H1 (cell line): ENCODE data around the gene SHH. TPM values are rescaled to one million over a fixed set of nuclear protein-coding genes. Genes with fewer than 3 reads are reported as not detected.

Experiments used
- ASH2L ChIP-seq: fragments of 200-600, 300-600 bp; sonication (generic); IDR thresholded peaks from one replicate; pipeline ENCODE4 v1.7.1; 2017; ENCODE audit warnings: low read length
- polyA plus RNA-seq, 7 experiments: library from polyadenylated mRNA; depleted of rRNA in 3 of 7; stranded (reverse) in 5 of 7; unstranded in 2 of 7; fragments of >200 nt in 5 of 7; fragments of 200-250 nt in 2 of 7; gene quantifications; 1 replicate in 5 of 7; 2 replicates in 1 of 7; 4 replicates in 1 of 7; pipeline versions ENCODE4 v1.2.1 to v1.2.3, GENCODE V29; 2011 to 2013; ENCODE audit warnings: missing spikeins in 2 of 7, mixed read lengths in 2 of 7
- total RNA-seq: library from RNA; stranded (reverse); fragmentation: NEBNext Ultra II Directional; extraction: Animal tissue kit (Norgen Biotek cat#: 25700); gene quantifications from 2 replicates; pipeline ENCODE4 v1.2.1, GENCODE V29; 2021

SHH gene
- total and polyA plus RNA-seq, 2 of the 8 experiments (the other 6 are each of a cell fraction or from before 2014, with no cell fraction given), result not detected

DNA sequence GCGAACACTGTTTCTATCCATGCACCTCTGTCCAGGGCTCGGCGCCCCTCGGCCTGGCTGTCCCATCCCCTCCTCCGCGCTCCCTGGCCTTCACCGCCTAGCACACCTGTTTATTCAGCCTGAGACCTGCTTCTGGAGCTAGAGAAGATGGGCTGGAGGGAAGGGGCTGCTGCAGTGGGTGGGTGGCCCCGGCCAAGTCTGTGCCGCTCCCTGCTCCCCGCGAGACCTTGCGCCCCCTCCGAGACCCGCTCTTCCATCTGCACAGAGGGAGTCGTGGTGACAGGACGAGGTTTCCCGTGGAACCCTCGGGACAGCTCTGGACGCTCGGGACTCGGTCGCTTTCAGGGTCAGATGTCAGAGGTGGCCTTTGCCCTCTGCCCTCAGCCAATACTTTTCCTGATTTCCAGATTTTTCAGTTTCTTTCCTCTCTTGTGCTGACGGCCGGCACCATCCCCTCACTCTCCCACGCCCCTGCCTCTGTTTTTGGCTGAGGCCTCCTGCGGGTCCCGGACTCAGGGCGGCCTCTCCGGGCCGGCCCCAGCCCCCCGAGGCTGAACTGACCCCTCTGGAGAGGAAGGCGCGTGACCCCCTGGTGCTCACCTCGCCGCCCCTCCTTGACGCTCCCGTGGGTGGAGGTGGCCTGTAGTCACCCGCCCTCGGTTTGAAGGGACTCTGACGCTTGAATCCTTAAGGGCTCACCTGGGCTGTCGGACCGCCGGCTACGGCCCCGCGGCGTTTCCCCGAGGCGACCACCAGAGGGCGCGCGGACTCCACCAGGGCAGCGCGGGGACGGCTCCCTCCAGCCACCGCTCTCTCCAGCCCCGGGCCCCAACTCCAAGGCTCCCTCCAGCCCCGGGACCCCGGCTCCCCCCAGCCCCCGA, 15.6 kb downstream of the SHH start (continued):
- no peak for TF ChIP-seq ASH2L
